MM.1S (cell line): ENCODE data around the gene PYM1.

ENCODE experiments used
- DNase-seq: peaks from one replicate; pipeline ENCODE4 v3.0.0-alpha.2; 2015
- H2AFZ ChIP-seq: fragments of 300-600 bp; sonication (generic); 2 replicates; pipeline ENCODE4 v1.6.0; 2016; ENCODE audit warnings: antibody characterized with exemption, low read length
- H3F3A ChIP-seq: fragments of 300-600 bp; sonication (generic); 2 replicates; pipeline ENCODE4 v1.6.1; 2016; ENCODE audit warnings: mild to moderate bottlenecking, antibody characterized with exemption, low read length, moderate library complexity, mixed read lengths; ENCODE audit not compliant: insufficient read depth
- H3K27ac ChIP-seq: fragments of 300-600 bp; sonication (generic); 2 replicates; pipeline ENCODE4 v1.5.1; 2016; ENCODE audit warnings: mild to moderate bottlenecking, low read length
- H3K27me3 ChIP-seq: fragments of 300-600 bp; sonication (generic); replicated peaks from 2 replicates; pipeline ENCODE4 v1.6.0; 2016; ENCODE audit warnings: low read length; ENCODE audit not compliant: insufficient read depth
- H3K36me3 ChIP-seq: fragments of 300-600 bp; sonication (generic); replicated peaks from 2 replicates; pipeline ENCODE4 v1.6.1; 2016; ENCODE audit warnings: mild to moderate bottlenecking, low read length, mixed read lengths; ENCODE audit not compliant: insufficient read depth
- H3K4me1 ChIP-seq: fragments of 300-600 bp; sonication (generic); 2 replicates; pipeline ENCODE4 v1.6.1; 2016; ENCODE audit warnings: low read length, mixed read lengths
- H3K4me2 ChIP-seq: fragments of 300-600 bp; sonication (generic); 2 replicates; pipeline ENCODE4 v1.6.0; 2016; ENCODE audit warnings: low read depth, low read length
- H3K4me3 ChIP-seq: fragments of 300-600 bp; sonication (generic); 2 replicates; pipeline ENCODE4 v1.5.1; 2016; ENCODE audit warnings: low read length, mixed read lengths
- H3K79me2 ChIP-seq: fragments of 300-600 bp; sonication (generic); 2 replicates; pipeline ENCODE4 v1.6.1; 2016; ENCODE audit warnings: mixed run types, low read length, mixed read lengths
- H3K9ac ChIP-seq: fragments of 300-600 bp; sonication (generic); 2 replicates; pipeline ENCODE4 v1.6.1; 2016; ENCODE audit warnings: low read length, mixed read lengths
- H3K9me2 ChIP-seq: fragments of 300-600 bp; sonication (generic); replicated peaks from 2 replicates; pipeline ENCODE4 v1.6.1; 2016; ENCODE audit warnings: mild to moderate bottlenecking, low read length, mixed read lengths; ENCODE audit not compliant: insufficient read depth
- H3K9me3 ChIP-seq: fragments of 300-600 bp; sonication (generic); replicated peaks from 2 replicates; pipeline ENCODE4 v1.6.1; 2016; ENCODE audit warnings: mild to moderate bottlenecking, low read length, mixed read lengths; ENCODE audit not compliant: insufficient read depth
- H4K20me1 ChIP-seq: fragments of 300-600 bp; sonication (generic); 2 replicates; pipeline ENCODE4 v1.6.1; 2016; ENCODE audit warnings: mild to moderate bottlenecking, low read length, moderate library complexity, mixed read lengths; ENCODE audit not compliant: insufficient read depth
- EZH2 ChIP-seq: fragments of 300-600 bp; sonication (generic); optimal IDR thresholded peaks from 2 replicates; pipeline ENCODE3; 2017; ENCODE audit warnings: low read depth, mild to moderate bottlenecking, antibody characterized with exemption, low read length, mixed read lengths
- EZH2phosphoT487 ChIP-seq: fragments of 300-600 bp; sonication (generic); IDR thresholded peaks from 2 replicates; pipeline ENCODE4 v1.6.1; 2018; ENCODE audit warnings: antibody characterized with exemption, low read length
- TF ChIP-seq, protein P1 (sequence below): fragments of 300-600 bp; sonication (generic); IDR thresholded peaks from 2 replicates; pipeline ENCODE4 v1.5.1; 2016; ENCODE audit warnings: antibody characterized with exemption, low read length, mixed read lengths

PYM1 gene

DNA sequence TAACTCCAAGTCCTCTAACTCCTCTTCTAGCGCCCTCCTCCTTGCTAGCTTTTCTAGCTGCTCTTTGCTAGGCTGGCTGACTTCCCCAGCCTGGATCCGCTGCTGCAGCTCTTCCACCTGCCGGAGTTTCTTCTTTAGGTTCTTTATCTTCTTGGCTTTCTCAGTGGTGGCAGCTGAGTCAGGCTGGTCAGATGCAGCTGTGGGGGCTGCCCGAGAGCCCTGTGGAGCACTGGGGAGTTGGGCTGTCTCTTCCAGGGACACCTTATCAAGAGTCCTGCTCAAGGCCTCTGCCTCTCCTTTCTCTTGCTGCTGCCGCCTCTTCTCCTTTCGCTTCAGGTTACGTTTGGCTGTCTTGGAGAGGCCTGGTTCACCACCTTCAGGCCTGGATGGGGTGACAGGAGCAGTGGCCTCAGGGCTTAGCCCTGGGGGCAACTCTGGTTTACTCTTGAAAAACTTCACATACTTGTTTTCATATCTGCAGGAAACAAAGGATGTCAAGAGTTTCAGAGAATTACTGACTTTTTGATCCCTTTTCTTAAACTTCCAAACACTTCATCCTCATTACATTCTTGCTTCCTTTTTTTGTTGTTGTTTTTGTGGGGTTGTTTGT, 25.7 kb downstream of the PYM1 start:
- no peak overlapping the region for H3K4me2 ChIP-seq
- no peaks in the 10 kb centered on the region for H3F3A ChIP-seq
- H4K20me1 ChIP-seq = no peaks in the 10 kb centered on the region
- no peaks in the 10 kb centered on the region for H3K79me2 ChIP-seq
- H3K4me1 ChIP-seq = no peaks in the 10 kb centered on the region
- H3K36me3 ChIP-seq = no peaks in the 10 kb centered on the region
- no peak for DNase-seq
- H3K9ac ChIP-seq = no peak overlapping the region
- no peaks in the 10 kb centered on the region for H3K27me3 ChIP-seq
- no peaks in the 10 kb centered on the region for H3K9me2 ChIP-seq
- no peak overlapping the region for H3K4me3 ChIP-seq
- no peaks in the 10 kb centered on the region for H3K9me3 ChIP-seq
- TF ChIP-seq EZH2 = no peak
- no peak overlapping the region for H3K27ac ChIP-seq
- no peak overlapping the region for H2AFZ ChIP-seq

DNA sequence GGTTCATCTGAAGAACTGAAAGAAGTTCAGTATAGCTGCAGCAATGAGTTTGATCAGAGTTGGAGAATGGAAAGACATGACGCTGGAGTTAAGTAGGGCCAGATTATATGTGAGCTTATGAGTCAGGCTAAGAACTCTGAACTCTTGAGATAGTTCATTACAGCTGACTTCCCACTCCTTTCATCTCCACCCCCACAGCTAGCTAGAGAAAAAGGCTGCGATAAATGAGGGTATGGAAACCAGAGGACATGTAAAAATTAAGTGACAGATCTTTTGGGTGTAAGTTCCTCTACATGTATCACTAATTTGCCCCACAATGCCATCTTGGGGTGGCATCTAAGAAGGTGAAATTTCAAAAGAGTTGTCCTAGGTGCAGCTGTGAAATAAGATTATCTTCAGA, 28.6 kb downstream of the PYM1 start:
- Histone ChIP-seq H2AFZ (no peak overlapping the region), H3K27me3 (no peaks in the 10 kb centered on the region), H3K9me2 (no peaks in the 10 kb centered on the region), H3K36me3 (no peaks in the 10 kb centered on the region), H3K4me3 (no peak overlapping the region), H3K4me1 (no peaks in the 10 kb centered on the region), H3K4me2 (no peak overlapping the region), H3K27ac (no peak overlapping the region), H3K9me3 (no peaks in the 10 kb centered on the region), H4K20me1 (no peaks in the 10 kb centered on the region), H3K79me2 (no peaks in the 10 kb centered on the region), H3F3A (no peaks in the 10 kb centered on the region), H3K9ac (no peak overlapping the region)
- TF ChIP-seq EZH2phosphoT487 (no peak), EZH2 (no peak)
- TF ChIP-seq, protein P1, sequence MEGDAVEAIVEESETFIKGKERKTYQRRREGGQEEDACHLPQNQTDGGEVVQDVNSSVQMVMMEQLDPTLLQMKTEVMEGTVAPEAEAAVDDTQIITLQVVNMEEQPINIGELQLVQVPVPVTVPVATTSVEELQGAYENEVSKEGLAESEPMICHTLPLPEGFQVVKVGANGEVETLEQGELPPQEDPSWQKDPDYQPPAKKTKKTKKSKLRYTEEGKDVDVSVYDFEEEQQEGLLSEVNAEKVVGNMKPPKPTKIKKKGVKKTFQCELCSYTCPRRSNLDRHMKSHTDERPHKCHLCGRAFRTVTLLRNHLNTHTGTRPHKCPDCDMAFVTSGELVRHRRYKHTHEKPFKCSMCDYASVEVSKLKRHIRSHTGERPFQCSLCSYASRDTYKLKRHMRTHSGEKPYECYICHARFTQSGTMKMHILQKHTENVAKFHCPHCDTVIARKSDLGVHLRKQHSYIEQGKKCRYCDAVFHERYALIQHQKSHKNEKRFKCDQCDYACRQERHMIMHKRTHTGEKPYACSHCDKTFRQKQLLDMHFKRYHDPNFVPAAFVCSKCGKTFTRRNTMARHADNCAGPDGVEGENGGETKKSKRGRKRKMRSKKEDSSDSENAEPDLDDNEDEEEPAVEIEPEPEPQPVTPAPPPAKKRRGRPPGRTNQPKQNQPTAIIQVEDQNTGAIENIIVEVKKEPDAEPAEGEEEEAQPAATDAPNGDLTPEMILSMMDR = no peak
- no peak for DNase-seq

DNA sequence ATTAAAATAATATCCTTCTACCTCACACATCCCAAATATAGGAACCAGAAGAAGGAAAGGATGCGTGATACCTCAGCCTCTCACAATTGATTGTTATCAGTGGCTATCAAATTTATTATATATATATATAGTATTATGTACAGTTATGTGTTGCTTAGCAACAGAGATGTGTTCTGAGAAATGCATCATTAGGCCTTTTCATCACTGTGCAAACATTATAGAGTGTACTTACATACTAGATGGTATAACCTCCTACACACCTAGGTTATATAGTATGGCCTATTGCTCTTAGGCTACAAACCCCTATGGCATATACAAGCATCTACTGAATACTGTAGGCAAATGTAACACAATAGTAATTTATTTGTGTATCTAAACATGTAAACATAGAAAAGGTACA, 34.0 kb downstream of the PYM1 start:
- Histone ChIP-seq H3K4me1 (no peaks in the 10 kb centered on the region), H3K4me2 (no peak overlapping the region), H3F3A (no peaks in the 10 kb centered on the region), H3K9ac (no peak overlapping the region), H3K27ac (no peak overlapping the region), H3K27me3 (no peaks in the 10 kb centered on the region), H3K9me2 (no peaks in the 10 kb centered on the region), H3K79me2 (no peaks in the 10 kb centered on the region), H3K36me3 (no peaks in the 10 kb centered on the region), H4K20me1 (no peaks in the 10 kb centered on the region), H3K9me3 (no peaks in the 10 kb centered on the region), H3K4me3 (no peak overlapping the region), H2AFZ (no peak overlapping the region)
- DNase-seq = no peak
- TF ChIP-seq EZH2phosphoT487 (no peak), EZH2 (no peak)
- TF ChIP-seq, protein P1 = no peak

- no peak for DNase-seq
- Histone ChIP-seq H3K9ac (no peak overlapping the region), H3K27me3 (no peaks in the 10 kb centered on the region), H3K79me2 (no peaks in the 10 kb centered on the region), H3K4me3 (no peak overlapping the region), H3K36me3 (no peaks in the 10 kb centered on the region), H4K20me1 (no peaks in the 10 kb centered on the region), H3K9me3 (no peaks in the 10 kb centered on the region), H3K4me2 (no peak overlapping the region), H3F3A (no peaks in the 10 kb centered on the region), H3K9me2 (no peaks in the 10 kb centered on the region), H2AFZ (no peak overlapping the region), H3K27ac (no peak overlapping the region), H3K4me1 (no peaks in the 10 kb centered on the region)
- no peak for TF ChIP-seq EZH2phosphoT487
- no peak for TF ChIP-seq EZH2
- TF ChIP-seq, protein P1 = no peak
Observed at GRCh38 chr12:55891310-55891709, 36.4 kb downstream of the PYM1 start.
